Activated CD8-positive, alpha-beta T cell treated with anti-CD3 and anti-CD28 coated beads, Interleukin-2, amount 10 ng/mL, durations not matched to agents 7 days and 5 days (primary cell): Measurements from ENCODE around the gene ZNF441. TPM values are rescaled to one million over a fixed set of nuclear protein-coding genes. Genes with fewer than 3 reads are reported as not detected.
A peak's percentile ranks its signal among the peaks of the same experiment; 100 is the strongest.

Experiments used
- ATAC-seq: fragments of 150-1000 bp; cut with Tn5 transposase; one replicate; pipeline ENCODE4 v1.10.0; 2021; ENCODE audit warnings: moderate library complexity
- CTCF ChIA-PET: fragments of 350-600 bp; sonication (Branson Sonifier 250); formaldehyde crosslinking; loops from one replicate; lab custom pipeline; 2021; ENCODE audit warnings: antibody characterized with exemption; lab: Charles Lee
- POLR2A ChIA-PET: fragments of 350-600 bp; sonication (Branson Sonifier 250); formaldehyde crosslinking; loops from one replicate; lab custom pipeline; 2021; ENCODE audit warnings: antibody characterized with exemption; lab: Charles Lee
- DNase-seq: peaks from one replicate; pipeline ENCODE4 v3.0.0-alpha.2; 2020
- H3K27ac Mint-ChIP-seq: one replicate; pipeline ENCODE4 v1.8.0; 2021; ENCODE audit warnings: mild to moderate bottlenecking, mixed read lengths
- H3K27me3 Mint-ChIP-seq: one replicate; pipeline ENCODE4 v1.8.0; 2021; ENCODE audit warnings: low read depth, mixed read lengths
- H3K36me3 Mint-ChIP-seq: one replicate; pipeline ENCODE4 v1.8.0; 2021; ENCODE audit warnings: low read depth, mixed read lengths
- H3K4me1 Mint-ChIP-seq: one replicate; pipeline ENCODE4 v1.8.0; 2021; ENCODE audit warnings: low read depth, mixed read lengths
- H3K4me3 Mint-ChIP-seq: one replicate; pipeline ENCODE4 v1.8.0; 2021; ENCODE audit warnings: mild to moderate bottlenecking, mixed read lengths
- H3K9me3 Mint-ChIP-seq: one replicate; pipeline ENCODE4 v1.8.0; 2022; ENCODE audit warnings: mixed read lengths; ENCODE audit not compliant: insufficient read depth
- total RNA-seq, 2 experiments: library from RNA; stranded (reverse); gene quantifications; one replicate each; pipeline ENCODE4 v1.2.3, GENCODE V29; 2021

Gene ZNF441
- total RNA-seq, 2 experiments from 2014 or later, result 7.9 to 8.7 TPM

GRCh38 chr19:11781295-11782057 lies 14.7 kb downstream of the ZNF441 start:
- no peaks in the 10 kb centered on the region for H3K27me3 Mint-ChIP-seq
- H3K27ac Mint-ChIP-seq, result no peak overlapping the region
- ChIA-PET POLR2A (no interaction called here), CTCF (no interaction called here)
- no peaks in the 10 kb centered on the region for H3K4me1 Mint-ChIP-seq
- peaks cover 76% of the 10 kb centered on the region for H3K36me3 Mint-ChIP-seq
- peaks cover 49% of the 10 kb centered on the region for H3K9me3 Mint-ChIP-seq
- H3K4me3 Mint-ChIP-seq, result no peak overlapping the region
- DNase-seq, result no peak
- ATAC-seq, result no peak

- H3K9me3 Mint-ChIP-seq, result peaks cover 60% of the 10 kb centered on the region
- ATAC-seq (no peak), DNase-seq (no peak)
- no peak overlapping the region for H3K4me3 Mint-ChIP-seq
- H3K4me1 Mint-ChIP-seq, result no peaks in the 10 kb centered on the region
- H3K27me3 Mint-ChIP-seq, result no peaks in the 10 kb centered on the region
- CTCF ChIA-PET, result no interaction called here
- no peak overlapping the region for H3K27ac Mint-ChIP-seq
- H3K36me3 Mint-ChIP-seq, result peaks cover 55% of the 10 kb centered on the region
- POLR2A ChIA-PET, result no interaction called here
These were observed 17.0 kb downstream of the ZNF441 start for GRCh38 chr19:11783767-11784166.

- DNase-seq, result no peak
- ChIA-PET CTCF (no interaction called here), POLR2A (no interaction called here)
- Mint-ChIP-seq H3K4me3 (no peak overlapping the region), H3K36me3 (peaks cover 49% of the 10 kb centered on the region), H3K27ac (no peak overlapping the region), H3K9me3 (peaks cover 66% of the 10 kb centered on the region), H3K27me3 (no peaks in the 10 kb centered on the region), H3K4me1 (no peaks in the 10 kb centered on the region)
- no peak for ATAC-seq
These were observed 17.6 kb downstream of the ZNF441 start for GRCh38 chr19:11784356-11784755.

GRCh38 chr19:11787536-11787935 lies 20.7 kb downstream of the ZNF441 start:
- H3K9me3 Mint-ChIP-seq, result peaks cover 63% of the 10 kb centered on the region
- peaks cover 23% of the 10 kb centered on the region for H3K36me3 Mint-ChIP-seq
- no peaks in the 10 kb centered on the region for H3K27me3 Mint-ChIP-seq
- H3K27ac Mint-ChIP-seq, result no peak overlapping the region
- POLR2A ChIA-PET, result no interaction called here
- CTCF ChIA-PET, result interaction anchor here (2.3 kb wide), 1 partner anchor 10 kb away, joined by 13 read pairs; the partner anchor contains the start of gene ZNF491
- no peaks in the 10 kb centered on the region for H3K4me1 Mint-ChIP-seq
- no peak overlapping the region for H3K4me3 Mint-ChIP-seq
- DNase-seq, result no peak
- no peak for ATAC-seq

- no peak overlapping the region for H3K4me3 Mint-ChIP-seq
- no peak for ATAC-seq
- no peak overlapping the region for H3K27ac Mint-ChIP-seq
- H3K27me3 Mint-ChIP-seq, result peaks cover 4% of the 10 kb centered on the region
- H3K4me1 Mint-ChIP-seq, result peaks cover 8% of the 10 kb centered on the region
- CTCF ChIA-PET, result no interaction called here
- H3K9me3 Mint-ChIP-seq, result peaks cover 31% of the 10 kb centered on the region
- H3K36me3 Mint-ChIP-seq, result no peaks in the 10 kb centered on the region
- no peak for DNase-seq
- POLR2A ChIA-PET, result interaction anchor here (0.7 kb wide), 1 partner anchor 497 kb away, joined by 4 read pairs; no protein-coding TSS in a partner anchor
These were observed 26.1 kb downstream of the ZNF441 start for GRCh38 chr19:11792942-11793341.

- peaks cover 14% of the 10 kb centered on the region for H3K4me1 Mint-ChIP-seq
- DNase-seq (peak; percentile 89), ATAC-seq (peak; percentile 69)
- H3K4me3 Mint-ChIP-seq, result peak overlapping the region; percentile 85
- ChIA-PET POLR2A (interaction anchor here (0.5 to 2.2 kb wide), 7 partner anchors 12 to 190 kb away, joined by 3 to 8 read pairs (median 4); partner anchors contain the start of genes ZNF440, ZNF441 and ZNF700), CTCF (interaction anchor here (0.6 to 2.5 kb wide), 50 partner anchors 9 to 926 kb away, joined by 3 to 46 read pairs (median 4); partner anchors contain the start of genes ELOF1, TNPO2, ZNF20 and ZNF433)
- peaks cover 9% of the 10 kb centered on the region for H3K9me3 Mint-ChIP-seq
- H3K27ac Mint-ChIP-seq, result no peak overlapping the region
- peaks cover 10% of the 10 kb centered on the region for H3K36me3 Mint-ChIP-seq
- peaks cover 4% of the 10 kb centered on the region for H3K27me3 Mint-ChIP-seq
These were observed 30.7 kb downstream of the ZNF441 start for GRCh38 chr19:11797491-11797890.

GRCh38 chr19:11798391-11799330 lies 31.9 kb downstream of the ZNF441 start, which contains the start of gene ZNF491:
ZNF491 (plus strand) TSS chr19:11798523; CDS start chr19:11805954, 7,431 bp downstream.
- Mint-ChIP-seq H3K36me3 (peaks cover 16% of the 10 kb centered on the region), H3K4me1 (peaks cover 14% of the 10 kb centered on the region), H3K27me3 (peaks cover 4% of the 10 kb centered on the region), H3K9me3 (peaks cover 14% of the 10 kb centered on the region), H3K27ac (peak within 1 kb of the TSS; percentile 85), H3K4me3 (peak within 1 kb of the TSS; percentile 85)
- DNase-seq (peak; percentile 91), ATAC-seq (peak; percentile 99)
- ChIA-PET POLR2A (interaction anchor here (1.4 to 2.2 kb wide), 4 partner anchors 15 to 189 kb away, joined by 3 to 8 read pairs (median 6); partner anchors contain the start of genes ZNF440 and ZNF700), CTCF (interaction anchor here (0.7 to 2.5 kb wide), 44 partner anchors 8 to 490 kb away, joined by 3 to 46 read pairs (median 4); partner anchors contain the start of genes ZNF20, ZNF433, ZNF439 and ZNF440)

GRCh38 chr19:11806354-11807098 lies 39.7 kb downstream of the ZNF441 start:
- Mint-ChIP-seq H3K9me3 (peaks cover 49% of the 10 kb centered on the region), H3K36me3 (peaks cover 41% of the 10 kb centered on the region), H3K27ac (no peak overlapping the region), H3K4me1 (no peaks in the 10 kb centered on the region), H3K4me3 (no peak overlapping the region), H3K27me3 (no peaks in the 10 kb centered on the region)
- ATAC-seq (no peak), DNase-seq (no peak)
- CTCF ChIA-PET, result interaction anchor here (1.2 kb wide), 1 partner anchor 9 kb away, joined by 5 read pairs; the partner anchor contains the start of gene ZNF491
- POLR2A ChIA-PET, result no interaction called here

- H3K27me3 Mint-ChIP-seq, result no peaks in the 10 kb centered on the region
- peaks cover 48% of the 10 kb centered on the region for H3K9me3 Mint-ChIP-seq
- no peak for DNase-seq
- H3K4me3 Mint-ChIP-seq, result no peak overlapping the region
- ChIA-PET CTCF (interaction anchor here (1.2 kb wide), 1 partner anchor 9 kb away, joined by 5 read pairs; the partner anchor contains the start of gene ZNF491), POLR2A (no interaction called here)
- no peak overlapping the region for H3K27ac Mint-ChIP-seq
- H3K36me3 Mint-ChIP-seq, result peaks cover 41% of the 10 kb centered on the region
- no peak for ATAC-seq
- H3K4me1 Mint-ChIP-seq, result no peaks in the 10 kb centered on the region
These were observed 40.2 kb downstream of the ZNF441 start for GRCh38 chr19:11807099-11807380.

- peak overlapping the region; percentile 88 for H3K27ac Mint-ChIP-seq
- H3K36me3 Mint-ChIP-seq, result peaks cover 37% of the 10 kb centered on the region
- CTCF ChIA-PET, result interaction anchor here (1.0 to 5.3 kb wide), 2 partner anchors 14 to 16 kb away, joined by 4 to 44 read pairs; partner anchors contain the start of gene ZNF491
- no peaks in the 10 kb centered on the region for H3K27me3 Mint-ChIP-seq
- no peak for DNase-seq
- POLR2A ChIA-PET, result interaction anchor here (0.7 to 1.6 kb wide), 6 partner anchors 16 to 852 kb away, joined by 3 to 6 read pairs (median 4); partner anchors contain the start of genes ZNF441, ZNF491 and ZNF700
- peaks cover 14% of the 10 kb centered on the region for H3K9me3 Mint-ChIP-seq
- peak overlapping the region; percentile 89 for H3K4me3 Mint-ChIP-seq
- ATAC-seq, result no peak
- H3K4me1 Mint-ChIP-seq, result peaks cover 23% of the 10 kb centered on the region
These were observed 46.9 kb downstream of the ZNF441 start for GRCh38 chr19:11813703-11814028.
